HPDE6-E6E7 (cell line): Measurements from ENCODE around the gene STIP1.
"Not testable (repeated sequence)": the region's sequence is repeated elsewhere in the genome, so short reads cannot be mapped to it uniquely, and the experiment has no call there.

ENCODE experiments used
- DNase-seq: peaks from one replicate; pipeline ENCODE4 v3.0.0; 2011; ENCODE audit warnings: missing footprints; ENCODE audit errors: extremely low spot score

Gene STIP1

GRCh38 chr11:64237484-64237951 is 51.5 kb downstream of the STIP1 start:
- no peak for DNase-seq

- no peak for DNase-seq
Measured at GRCh38 chr11:64238076-64238475, 52.1 kb downstream of the STIP1 start.

GRCh38 chr11:64238999-64239398 is 53.0 kb downstream of the STIP1 start:
- DNase-seq: no peak

- DNase-seq: no peak
Measured at GRCh38 chr11:64239662-64240434, 53.9 kb downstream of the STIP1 start.

- peak; percentile 97 for DNase-seq
Measured at GRCh38 chr11:64240435-64241240, 54.7 kb downstream of the STIP1 start, which contains the start of gene FKBP2. FKBP2 (plus strand) TSS chr11:64241095; CDS start chr11:64242388, 1,293 bp downstream.

GRCh38 chr11:64241241-64241490 is 55.2 kb downstream of the STIP1 start:
- DNase-seq: peak; percentile 78

GRCh38 chr11:64241491-64242374 is 55.8 kb downstream of the STIP1 start:
- DNase-seq: no peak

- DNase-seq: no peak
Measured at GRCh38 chr11:64243236-64243854, 57.4 kb downstream of the STIP1 start.

- no peak for DNase-seq
Measured at GRCh38 chr11:64244107-64244506, 58.1 kb downstream of the STIP1 start.

- DNase-seq: no peak
Measured at GRCh38 chr11:64244966-64245365, 59.0 kb downstream of the STIP1 start.

GRCh38 chr11:64245401-64245796 is 59.4 kb downstream of the STIP1 start:
- no peak for DNase-seq

GRCh38 chr11:64245797-64246620 is 60.0 kb downstream of the STIP1 start:
- peak; percentile 86 for DNase-seq

GRCh38 chr11:64246621-64246870 is 60.6 kb downstream of the STIP1 start:
- DNase-seq: not testable (repeated sequence)

- DNase-seq: no peak
Measured at GRCh38 chr11:64246871-64247728, 61.1 kb downstream of the STIP1 start, which contains the start of gene PPP1R14B. PPP1R14B (minus strand) TSS chr11:64246943; CDS start chr11:64246673, 270 bp downstream.

GRCh38 chr11:64247729-64248531 is 62.0 kb downstream of the STIP1 start:
- no peak for DNase-seq

GRCh38 chr11:64248578-64248977 is 62.6 kb downstream of the STIP1 start:
- no peak for DNase-seq

- no peak for DNase-seq
Measured at GRCh38 chr11:64249038-64249437, 63.1 kb downstream of the STIP1 start.

- no peak for DNase-seq
Measured at GRCh38 chr11:64249563-64250414, 63.8 kb downstream of the STIP1 start.
